HepG2 (cell line): ENCODE measurements around the gene CDC34. TPM values are rescaled to one million over a fixed set of nuclear protein-coding genes. Genes with fewer than 3 reads are reported as not detected.
A peak's percentile ranks its signal among the peaks of the same experiment; 100 is the strongest.

Experiments
- ATF7 ChIP-seq, 2 experiments: fragments of 450-650 bp in 1 of 2; sonication (generic) in 1 of 2; formaldehyde crosslinking in 1 of 2; IDR thresholded peaks; 2 replicates each; pipeline versions ENCODE4 v1.4.0 to v1.6.1; 2016 to 2020; ENCODE audit warnings: antibody characterized with exemption in 1 of 2, mild to moderate bottlenecking in 1 of 2, missing genetic modification reagents in 1 of 2
- HOMEZ ChIP-seq: IDR thresholded peaks from 2 replicates; pipeline ENCODE4 v1.6.1; 2016; ENCODE audit warnings: low read depth
- KAT8 ChIP-seq: IDR thresholded peaks from 2 replicates; pipeline ENCODE4 v1.6.1; 2016; ENCODE audit warnings: missing genetic modification reagents, missing compliant biosample characterization
- POLR2A ChIP-seq, 2 experiments: IDR thresholded peaks; 2 replicates each; pipeline ENCODE4 v1.6.1; 2011; ENCODE audit warnings: low read depth in 2 of 2, low read length in 2 of 2, mild to moderate bottlenecking in 1 of 2, moderate library complexity in 1 of 2; ENCODE audit not compliant: insufficient read depth in 1 of 2
- RBAK ChIP-seq: sonication (generic); formaldehyde crosslinking; IDR thresholded peaks from 2 replicates; pipeline ENCODE4 v1.5.1; 2020; ENCODE audit warnings: mild to moderate bottlenecking, missing genetic modification reagents
- RBM39 ChIP-seq: fragments of 200-400 bp; formaldehyde crosslinking; IDR thresholded peaks from one replicate; pipeline ENCODE4 v1.6.1; 2018; ENCODE audit warnings: antibody characterized with exemption, mild to moderate bottlenecking, low read depth, low read length; ENCODE audit not compliant: poor library complexity, severe bottlenecking
- ZNF12 ChIP-seq: sonication (generic); formaldehyde crosslinking; IDR thresholded peaks from 2 replicates; pipeline ENCODE4 v1.5.0; 2020; ENCODE audit warnings: missing genetic modification reagents
- ZNF225 ChIP-seq: sonication (generic); formaldehyde crosslinking; IDR thresholded peaks from 2 replicates; pipeline ENCODE4 v1.4.0; 2020; ENCODE audit warnings: mild to moderate bottlenecking, missing genetic modification reagents
- ZNF318 ChIP-seq: sonication (generic); formaldehyde crosslinking; IDR thresholded peaks from 2 replicates; pipeline ENCODE4 v1.4.0; 2020; ENCODE audit warnings: mild to moderate bottlenecking, missing genetic modification reagents
- ZNF331 ChIP-seq: sonication (generic); formaldehyde crosslinking; IDR thresholded peaks from 2 replicates; pipeline ENCODE4 v1.4.0; 2020; ENCODE audit warnings: missing genetic modification reagents
- ZNF800 ChIP-seq: sonication (generic); formaldehyde crosslinking; IDR thresholded peaks from 2 replicates; pipeline ENCODE4 v1.4.0; 2020; ENCODE audit warnings: missing genetic modification reagents
- ZSCAN29 ChIP-seq: sonication (generic); formaldehyde crosslinking; conservative IDR thresholded peaks from 2 replicates; pipeline ENCODE4 v1.4.0; 2020; ENCODE audit warnings: mild to moderate bottlenecking, missing genetic modification reagents
- polyA plus RNA-seq, 8 experiments: library from polyadenylated mRNA; depleted of rRNA in 3 of 8; stranded (reverse) in 7 of 8; unstranded in 1 of 8; fragments of >200 nt; fragmentation: Illumina TruSeq in 4 of 8; extraction: Trizol in 4 of 8; gene quantifications; 2 replicates each; pipeline versions ENCODE4 v1.2.1 to v1.2.3, GENCODE V29; 2011 to 2016; ENCODE audit warnings: low read depth in 4 of 8, missing spikeins in 1 of 8, mixed read lengths in 1 of 8; ENCODE audit not compliant: insufficient read depth in 1 of 8
- total RNA-seq, 5 experiments: library from RNA; depleted of rRNA; stranded (reverse); fragments of >200 nt; fragmentation: Illumina TruSeq; extraction: Trizol; gene quantifications; 2 replicates each; pipeline ENCODE4 v1.2.3, GENCODE V29; 2016; ENCODE audit warnings: low read depth in 1 of 5
- TF ChIP-seq, protein P1 (sequence below): sonication (generic); formaldehyde crosslinking; IDR thresholded peaks from 2 replicates; pipeline ENCODE4 v1.8.1; 2023; ENCODE audit warnings: mild to moderate bottlenecking, moderate library complexity, missing genetic modification reagents
- TF ChIP-seq, protein P2 (sequence below): sonication (generic); formaldehyde crosslinking; IDR thresholded peaks from 2 replicates; pipeline ENCODE4 v1.5.0; 2020; ENCODE audit warnings: missing genetic modification reagents

Gene CDC34
- total and polyA plus RNA-seq, 2 of the 13 experiments (the other 11 are each of a cell fraction or from before 2014, with no cell fraction given), result 138 to 150 TPM

DNA sequence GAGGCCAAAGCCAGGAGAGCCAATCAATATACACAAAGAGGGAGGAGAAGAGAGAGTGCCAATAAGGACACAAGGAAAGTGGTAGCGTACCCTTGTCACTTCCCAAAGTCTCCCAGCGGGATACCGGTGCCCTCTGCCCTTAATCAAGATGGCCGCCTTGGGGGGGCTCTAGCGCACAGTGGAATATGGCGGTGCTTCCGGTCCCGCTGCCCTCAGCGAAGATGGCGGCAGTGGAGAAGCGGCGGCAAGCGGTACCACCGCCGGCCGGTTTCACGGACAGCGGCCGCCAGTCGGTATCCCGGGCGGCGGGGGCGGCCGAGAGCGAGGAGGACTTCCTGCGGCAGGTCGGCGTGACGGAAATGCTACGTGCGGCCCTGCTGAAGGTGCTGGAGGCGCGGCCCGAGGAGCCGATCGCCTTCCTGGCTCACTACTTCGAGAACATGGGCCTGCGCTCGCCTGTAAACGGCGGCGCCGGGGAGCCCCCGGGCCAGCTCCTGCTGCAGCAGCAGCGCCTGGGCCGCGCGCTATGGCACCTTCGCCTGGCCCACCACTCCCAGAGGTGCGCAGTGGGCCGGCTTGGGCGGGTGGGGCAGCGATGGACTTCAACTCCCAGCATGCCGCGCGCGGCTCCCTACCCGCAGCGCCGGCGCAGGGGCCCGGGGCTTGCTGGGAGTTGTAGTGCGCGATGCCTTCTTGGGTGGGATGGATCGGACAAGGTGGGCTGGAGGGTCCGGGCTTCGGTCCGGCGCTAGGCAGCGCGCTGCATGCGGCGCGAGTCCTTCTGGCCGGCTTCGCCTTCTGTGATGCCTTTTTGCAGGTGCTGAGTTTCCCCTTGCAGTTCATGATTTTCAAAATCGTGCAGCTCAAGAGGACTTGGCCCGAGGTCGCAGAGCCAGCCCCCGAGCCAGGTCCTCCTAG lies 24.0 kb upstream of the CDC34 start, which contains the start of gene TPGS1 (continued):
- TF ChIP-seq ZNF225 (CRISPR knock-in tag) (no peak; the same call in 1 of the 2 replicates), RBAK (no peak), KAT8 (CRISPR knock-in tag) (peak; percentile 58; the same call in 1 of the 2 replicates), ZNF800 (CRISPR knock-in tag) (no peak), ATF7 (IDR thresholded peaks at IDR 0.05) (no peak), ATF7 (CRISPR knock-in tag; IDR thresholded peaks at IDR 0.05) (no peak), ZNF12 (CRISPR knock-in tag) (no peak), ZNF331 (CRISPR knock-in tag) (no peak), ZNF318 (no peak; the same call in 1 of the 2 replicates), HOMEZ (CRISPR knock-in tag) (no peak), POLR2A (IDR thresholded peaks at IDR 0.05; ENCODE audit: insufficient read depth in 1 of 2, low read depth in 2 of 2, low read length in 2 of 2) (peak; percentile 54 to 69), RBM39 (no peak), ZSCAN29 (CRISPR knock-in tag) (no peak)
- TF ChIP-seq, protein P1, sequence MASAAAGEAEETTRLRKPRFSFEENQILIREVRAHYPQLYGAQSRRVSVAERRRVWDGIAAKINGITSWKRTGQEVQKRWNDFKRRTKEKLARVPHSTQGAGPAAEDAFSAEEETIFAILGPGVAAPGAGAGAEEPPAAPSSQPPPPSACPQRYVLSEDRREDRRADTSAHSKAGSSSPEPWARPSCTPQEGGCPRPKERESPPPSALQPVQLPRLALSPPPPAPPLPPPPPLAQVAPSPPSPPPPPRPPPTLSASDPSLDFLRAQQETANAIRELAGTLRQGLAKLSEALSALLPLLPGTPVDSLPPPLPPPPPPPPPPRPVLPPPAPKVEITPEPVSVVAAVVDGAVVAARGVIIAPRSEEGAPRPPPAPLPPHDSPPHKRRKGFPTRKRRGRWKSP (CRISPR knock-in tag), result no peak
- TF ChIP-seq, protein P2, sequence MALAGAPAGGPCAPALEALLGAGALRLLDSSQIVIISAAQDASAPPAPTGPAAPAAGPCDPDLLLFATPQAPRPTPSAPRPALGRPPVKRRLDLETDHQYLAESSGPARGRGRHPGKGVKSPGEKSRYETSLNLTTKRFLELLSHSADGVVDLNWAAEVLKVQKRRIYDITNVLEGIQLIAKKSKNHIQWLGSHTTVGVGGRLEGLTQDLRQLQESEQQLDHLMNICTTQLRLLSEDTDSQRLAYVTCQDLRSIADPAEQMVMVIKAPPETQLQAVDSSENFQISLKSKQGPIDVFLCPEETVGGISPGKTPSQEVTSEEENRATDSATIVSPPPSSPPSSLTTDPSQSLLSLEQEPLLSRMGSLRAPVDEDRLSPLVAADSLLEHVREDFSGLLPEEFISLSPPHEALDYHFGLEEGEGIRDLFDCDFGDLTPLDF (CRISPR knock-in tag), result 0 out of 2 replicates have a peak, but pooled peaks have one; percentile 13
